ENCODE results near the gene RASAL2. TPM values are rescaled to one million over a fixed set of nuclear protein-coding genes. Genes with fewer than 3 reads are reported as not detected.

RASAL2 gene
- total RNA-seq, 4 donors from 2014 or later: 31.8 to 48.3 (median 37.8) TPM

DNA sequence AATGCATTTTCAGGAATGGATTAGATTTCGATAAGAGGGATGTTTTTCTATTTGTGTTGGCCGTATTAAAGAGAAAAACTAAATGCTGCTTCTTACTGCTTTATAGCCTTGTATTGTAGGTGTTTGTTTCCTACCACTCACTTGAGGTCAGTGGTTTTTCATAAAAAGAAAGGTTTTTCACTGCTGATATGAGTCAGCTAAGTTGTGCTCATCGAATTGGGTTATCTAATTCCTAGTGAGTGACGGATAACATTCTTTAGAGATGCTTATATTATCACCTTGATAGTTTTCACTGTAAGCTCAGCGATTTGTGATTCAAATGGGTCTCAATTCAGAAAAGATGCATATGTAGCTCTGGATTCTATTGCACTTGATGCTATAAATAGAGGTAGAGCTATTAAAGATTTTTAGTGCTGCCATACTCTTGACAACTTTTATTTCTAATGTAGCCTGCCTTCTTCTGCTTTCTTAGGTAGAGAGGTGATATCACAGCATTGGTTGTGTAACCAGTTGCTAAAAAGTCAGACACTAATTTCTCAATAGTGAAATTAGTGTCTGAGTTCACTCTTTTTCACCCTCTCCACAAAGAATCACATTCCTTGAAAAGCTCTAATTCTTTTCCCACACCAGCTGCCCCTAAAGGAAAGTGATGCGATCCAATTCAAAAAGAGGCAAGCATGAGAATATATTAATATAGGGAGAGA is 180.0 kb downstream of the RASAL2 start:
- no peak for DNase-seq (ENCODE audit: low spot score in 2 of 2)
- Histone ChIP-seq H3K4me1 (peaks cover 11% of the 10 kb centered on the region), H3K27me3 (no peaks in the 10 kb centered on the region), H3K36me3 (no peaks in the 10 kb centered on the region), H3K9me3 (no peaks in the 10 kb centered on the region), H3K27ac (no peak overlapping the region), H3K4me3 (no peak overlapping the region)
- no peak for TF ChIP-seq POLR2A (IDR thresholded peaks at IDR 0.05)
- no peak for TF ChIP-seq EP300 (IDR thresholded peaks at IDR 0.05)
- TF ChIP-seq, protein P1, sequence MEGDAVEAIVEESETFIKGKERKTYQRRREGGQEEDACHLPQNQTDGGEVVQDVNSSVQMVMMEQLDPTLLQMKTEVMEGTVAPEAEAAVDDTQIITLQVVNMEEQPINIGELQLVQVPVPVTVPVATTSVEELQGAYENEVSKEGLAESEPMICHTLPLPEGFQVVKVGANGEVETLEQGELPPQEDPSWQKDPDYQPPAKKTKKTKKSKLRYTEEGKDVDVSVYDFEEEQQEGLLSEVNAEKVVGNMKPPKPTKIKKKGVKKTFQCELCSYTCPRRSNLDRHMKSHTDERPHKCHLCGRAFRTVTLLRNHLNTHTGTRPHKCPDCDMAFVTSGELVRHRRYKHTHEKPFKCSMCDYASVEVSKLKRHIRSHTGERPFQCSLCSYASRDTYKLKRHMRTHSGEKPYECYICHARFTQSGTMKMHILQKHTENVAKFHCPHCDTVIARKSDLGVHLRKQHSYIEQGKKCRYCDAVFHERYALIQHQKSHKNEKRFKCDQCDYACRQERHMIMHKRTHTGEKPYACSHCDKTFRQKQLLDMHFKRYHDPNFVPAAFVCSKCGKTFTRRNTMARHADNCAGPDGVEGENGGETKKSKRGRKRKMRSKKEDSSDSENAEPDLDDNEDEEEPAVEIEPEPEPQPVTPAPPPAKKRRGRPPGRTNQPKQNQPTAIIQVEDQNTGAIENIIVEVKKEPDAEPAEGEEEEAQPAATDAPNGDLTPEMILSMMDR (IDR thresholded peaks at IDR 0.05): no peak
- TF ChIP-seq POLR2AphosphoS5 (IDR thresholded peaks at IDR 0.05): no peak
- 81% methylated on average over 6 of the region's 6 CpGs for WGBS

DNA sequence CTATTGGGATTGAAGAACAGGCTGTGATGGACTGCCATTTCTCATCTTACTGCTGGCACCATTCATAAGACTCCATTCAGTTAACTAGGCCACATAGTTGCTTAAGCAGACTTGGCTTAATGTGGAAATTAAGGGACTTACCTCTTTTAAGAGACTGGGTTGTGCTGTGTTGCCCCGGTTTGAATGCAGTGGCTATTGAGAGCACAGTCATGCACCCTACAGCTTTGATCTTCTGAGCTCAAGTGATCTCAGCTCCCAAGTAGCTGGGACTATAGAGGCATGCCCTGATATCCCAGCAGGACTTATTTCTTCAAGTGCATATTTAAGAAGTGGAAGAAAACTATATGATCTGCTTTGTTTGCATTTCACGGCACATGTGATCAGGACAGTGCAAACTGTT is 181.1 kb downstream of the RASAL2 start:
- Histone ChIP-seq H3K4me1 (peaks cover 16% of the 10 kb centered on the region), H3K27me3 (no peaks in the 10 kb centered on the region), H3K36me3 (no peaks in the 10 kb centered on the region), H3K4me3 (no peak overlapping the region), H3K9me3 (no peaks in the 10 kb centered on the region), H3K27ac (no peak overlapping the region)
- no peak for DNase-seq (ENCODE audit: low spot score in 2 of 2)
- 90% methylated on average over 2 of the region's 2 CpGs for WGBS
- TF ChIP-seq EP300 (IDR thresholded peaks at IDR 0.05) (no peak), POLR2AphosphoS5 (IDR thresholded peaks at IDR 0.05) (no peak), POLR2A (IDR thresholded peaks at IDR 0.05) (no peak)
- TF ChIP-seq, protein P1 (IDR thresholded peaks at IDR 0.05): no peak

DNA sequence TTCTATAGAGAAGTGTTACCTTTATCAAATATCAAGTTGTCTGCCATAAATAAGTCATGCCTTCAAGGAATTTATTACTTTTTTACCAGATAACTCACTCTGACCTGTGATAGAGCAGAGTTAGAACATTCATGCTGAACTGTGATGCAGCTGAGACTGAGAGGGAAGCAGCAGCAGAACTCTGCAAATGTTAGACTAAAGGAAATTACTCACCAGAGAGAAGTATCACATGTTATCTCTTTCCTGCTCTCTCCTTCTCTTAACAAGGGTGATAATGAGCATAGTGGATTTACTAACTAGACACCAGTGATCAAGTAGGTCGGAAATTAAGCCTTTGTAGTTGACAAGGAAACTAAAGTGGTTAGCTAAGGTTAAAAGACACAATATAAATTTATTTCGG is 181.6 kb downstream of the RASAL2 start:
- 80% methylated on average over 2 of the region's 2 CpGs for WGBS
- no peak overlapping the region for H3K27ac ChIP-seq
- H3K27me3 ChIP-seq: no peaks in the 10 kb centered on the region
- H3K9me3 ChIP-seq: no peaks in the 10 kb centered on the region
- H3K4me3 ChIP-seq: no peak overlapping the region
- H3K4me1 ChIP-seq: peaks cover 16% of the 10 kb centered on the region
- TF ChIP-seq POLR2A (IDR thresholded peaks at IDR 0.05): no peak
- TF ChIP-seq EP300 (IDR thresholded peaks at IDR 0.05): no peak
- no peak for TF ChIP-seq POLR2AphosphoS5 (IDR thresholded peaks at IDR 0.05)
- TF ChIP-seq, protein P1 (IDR thresholded peaks at IDR 0.05): no peak
- no peaks in the 10 kb centered on the region for H3K36me3 ChIP-seq
- DNase-seq (ENCODE audit: low spot score in 2 of 2): no peak

DNA sequence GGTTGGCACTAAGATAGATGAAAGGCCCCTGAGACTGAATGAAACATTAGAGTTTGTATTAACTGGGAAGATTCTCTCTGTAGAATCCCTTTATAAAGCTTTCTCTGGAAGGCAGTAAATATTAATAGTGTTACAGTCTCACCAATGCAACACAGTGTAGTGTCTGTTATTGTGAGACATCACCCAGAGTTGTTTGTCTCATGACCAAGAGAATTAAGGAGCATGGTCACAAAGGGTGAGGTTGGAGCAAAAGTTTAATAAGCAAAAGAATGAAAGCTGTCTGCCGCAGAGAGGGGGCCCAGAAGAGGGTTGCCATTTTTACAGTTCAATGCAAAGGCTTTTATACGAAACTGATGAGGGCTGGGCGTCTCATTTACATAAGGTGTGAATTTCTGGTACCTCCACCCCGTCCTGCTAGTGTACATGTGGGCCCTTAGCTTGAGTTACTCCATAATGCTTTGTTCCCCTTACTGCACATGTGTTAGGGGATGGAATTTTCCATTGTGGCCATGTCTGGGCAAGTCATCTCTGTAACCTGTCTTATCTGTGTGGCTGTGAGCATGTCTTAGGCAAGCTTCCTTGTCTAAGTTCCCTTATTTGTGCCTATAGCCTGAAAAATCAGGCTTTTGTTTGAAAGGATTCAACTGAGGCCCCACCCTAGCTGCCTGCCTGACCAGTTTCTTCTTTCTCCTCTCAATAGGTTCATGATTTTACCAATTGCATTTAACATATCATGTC is 184.1 kb downstream of the RASAL2 start:
- Histone ChIP-seq H3K27ac (no peak overlapping the region), H3K36me3 (no peaks in the 10 kb centered on the region), H3K4me1 (peaks cover 16% of the 10 kb centered on the region), H3K27me3 (no peaks in the 10 kb centered on the region), H3K9me3 (no peaks in the 10 kb centered on the region), H3K4me3 (no peak overlapping the region)
- no peak for DNase-seq (ENCODE audit: low spot score in 2 of 2)
- WGBS: 92% methylated on average over 4 of the region's 4 CpGs
- TF ChIP-seq, protein P1 (IDR thresholded peaks at IDR 0.05): no peak
- TF ChIP-seq EP300 (IDR thresholded peaks at IDR 0.05) (no peak), POLR2A (IDR thresholded peaks at IDR 0.05) (no peak), POLR2AphosphoS5 (IDR thresholded peaks at IDR 0.05) (no peak)

DNA sequence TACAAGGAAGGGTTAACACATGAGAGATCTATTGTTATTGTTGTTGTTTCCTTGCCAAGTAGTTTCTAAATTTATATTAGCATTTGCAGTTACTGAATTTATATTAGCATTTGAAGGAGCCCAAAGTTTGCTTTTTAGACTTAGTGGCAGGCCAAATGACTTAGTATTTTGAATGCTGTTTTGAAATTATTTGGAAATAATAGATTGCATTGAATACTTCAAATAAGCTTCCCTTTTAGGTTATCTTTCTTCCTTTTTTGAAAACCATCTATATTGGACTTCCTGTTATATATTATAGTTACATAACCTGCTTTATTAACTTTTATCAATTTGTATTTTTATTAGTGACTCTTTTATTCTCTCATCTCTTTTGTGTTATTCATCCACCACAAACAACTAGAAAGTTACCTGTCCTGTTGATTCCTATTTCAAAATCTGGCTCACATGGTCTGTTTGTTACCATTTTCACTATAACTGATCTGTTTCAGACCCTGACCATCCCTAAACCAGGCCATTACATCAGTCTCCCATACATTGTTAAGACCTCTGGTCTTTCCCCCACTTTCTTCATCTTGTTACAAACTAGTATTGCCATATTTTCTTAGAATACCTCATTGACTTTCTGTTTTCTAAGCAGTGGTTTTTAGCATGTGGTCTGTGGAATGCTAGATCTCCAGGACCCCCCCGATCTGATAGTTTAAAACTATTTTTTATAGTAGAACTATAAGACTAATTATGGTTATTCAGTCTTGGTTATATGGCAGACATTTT is 185.2 kb downstream of the RASAL2 start:
- no peak overlapping the region for H3K27ac ChIP-seq
- no peaks in the 10 kb centered on the region for H3K36me3 ChIP-seq
- H3K27me3 ChIP-seq: no peaks in the 10 kb centered on the region
- no peak for DNase-seq (ENCODE audit: low spot score in 2 of 2)
- H3K9me3 ChIP-seq: no peaks in the 10 kb centered on the region
- TF ChIP-seq, protein P1 (IDR thresholded peaks at IDR 0.05): no peak
- no peak for TF ChIP-seq EP300 (IDR thresholded peaks at IDR 0.05)
- TF ChIP-seq POLR2A (IDR thresholded peaks at IDR 0.05): no peak
- TF ChIP-seq POLR2AphosphoS5 (IDR thresholded peaks at IDR 0.05): no peak
- WGBS: 78% methylated on average over 1 of the region's 1 CpG
- no peak overlapping the region for H3K4me3 ChIP-seq
- peaks cover 20% of the 10 kb centered on the region for H3K4me1 ChIP-seq

Data from suprapubic skin (tissue), 4 donors.